Right renal pelvis (tissue), 4 donors: ENCODE measurements around the gene CACNA1C. TPM values are rescaled to one million over a fixed set of nuclear protein-coding genes. Genes with fewer than 3 reads are reported as not detected.

Source experiments
- DNase-seq, 4 donors: peaks; one replicate each; pipeline ENCODE4 v3.0.0-alpha.2; 2013; ENCODE audit warnings: low read depth in 4 of 4, low spot score in 3 of 4, missing footprints in 1 of 4
- polyA plus RNA-seq, 4 donors: library from polyadenylated mRNA; unstranded; fragments of 120-200 nt; gene quantifications; one replicate each; pipeline ENCODE4 v1.2.1, GENCODE V29; 2013; ENCODE audit not compliant: insufficient read length in 4 of 4

CACNA1C gene
- polyA plus RNA-seq, 4 donors: 7.6 to 8.6 (median 7.9) TPM

GRCh38 chr12:2395354-2395977, 342.7 kb downstream of the CACNA1C start:
- DNase-seq: peak in 1 of 4 donors; percentile 38

- no peak for DNase-seq
These were observed 343.7 kb downstream of the CACNA1C start for GRCh38 chr12:2396448-2396871.

GRCh38 chr12:2397356-2398045, 344.7 kb downstream of the CACNA1C start:
- no peak for DNase-seq

GRCh38 chr12:2401040-2401439, 348.3 kb downstream of the CACNA1C start:
- DNase-seq: no peak

- DNase-seq: no peak
These were observed 349.3 kb downstream of the CACNA1C start for GRCh38 chr12:2402073-2402579.

GRCh38 chr12:2403221-2403976, 350.6 kb downstream of the CACNA1C start:
- DNase-seq: no peak

- no peak for DNase-seq
These were observed 352.3 kb downstream of the CACNA1C start for GRCh38 chr12:2405039-2405438.

GRCh38 chr12:2406903-2407302, 354.1 kb downstream of the CACNA1C start:
- DNase-seq: no peak

GRCh38 chr12:2408262-2408661, 355.5 kb downstream of the CACNA1C start:
- no peak for DNase-seq

GRCh38 chr12:2409656-2410265, 357.0 kb downstream of the CACNA1C start:
- DNase-seq: no peak

- no peak for DNase-seq
These were observed 357.7 kb downstream of the CACNA1C start for GRCh38 chr12:2410496-2410895.

GRCh38 chr12:2411011-2411410, 358.2 kb downstream of the CACNA1C start:
- no peak for DNase-seq

GRCh38 chr12:2411616-2412304, 359.0 kb downstream of the CACNA1C start:
- no peak for DNase-seq

- no peak for DNase-seq
These were observed 359.5 kb downstream of the CACNA1C start for GRCh38 chr12:2412305-2412643.

- no peak for DNase-seq
These were observed 360.5 kb downstream of the CACNA1C start for GRCh38 chr12:2413301-2413700.

GRCh38 chr12:2413999-2414792, 361.4 kb downstream of the CACNA1C start:
- no peak for DNase-seq

- DNase-seq: no peak
These were observed 362.2 kb downstream of the CACNA1C start for GRCh38 chr12:2414810-2415567.

- DNase-seq: no peak
These were observed 362.8 kb downstream of the CACNA1C start for GRCh38 chr12:2415568-2415944.

GRCh38 chr12:2416158-2416557, 363.4 kb downstream of the CACNA1C start:
- DNase-seq: no peak
